Measurements from ENCODE around the gene ERCC3.

- TF ChIP-seq, protein P1, sequence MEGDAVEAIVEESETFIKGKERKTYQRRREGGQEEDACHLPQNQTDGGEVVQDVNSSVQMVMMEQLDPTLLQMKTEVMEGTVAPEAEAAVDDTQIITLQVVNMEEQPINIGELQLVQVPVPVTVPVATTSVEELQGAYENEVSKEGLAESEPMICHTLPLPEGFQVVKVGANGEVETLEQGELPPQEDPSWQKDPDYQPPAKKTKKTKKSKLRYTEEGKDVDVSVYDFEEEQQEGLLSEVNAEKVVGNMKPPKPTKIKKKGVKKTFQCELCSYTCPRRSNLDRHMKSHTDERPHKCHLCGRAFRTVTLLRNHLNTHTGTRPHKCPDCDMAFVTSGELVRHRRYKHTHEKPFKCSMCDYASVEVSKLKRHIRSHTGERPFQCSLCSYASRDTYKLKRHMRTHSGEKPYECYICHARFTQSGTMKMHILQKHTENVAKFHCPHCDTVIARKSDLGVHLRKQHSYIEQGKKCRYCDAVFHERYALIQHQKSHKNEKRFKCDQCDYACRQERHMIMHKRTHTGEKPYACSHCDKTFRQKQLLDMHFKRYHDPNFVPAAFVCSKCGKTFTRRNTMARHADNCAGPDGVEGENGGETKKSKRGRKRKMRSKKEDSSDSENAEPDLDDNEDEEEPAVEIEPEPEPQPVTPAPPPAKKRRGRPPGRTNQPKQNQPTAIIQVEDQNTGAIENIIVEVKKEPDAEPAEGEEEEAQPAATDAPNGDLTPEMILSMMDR (IDR thresholded peaks at IDR 0.05; ENCODE audit: extremely low read depth in 1 of 2, insufficient read depth in 1 of 2, low read depth in 1 of 2, low read length in 2 of 2): no peak
- no peak for TF ChIP-seq POLR2A (IDR thresholded peaks at IDR 0.05; ENCODE audit: low read depth, low read length)
- no peak for TF ChIP-seq FOS (IDR thresholded peaks at IDR 0.05; ENCODE audit: borderline replicate concordance, insufficient read depth, low read length)
- no peak for TF ChIP-seq MYC (IDR thresholded peaks at IDR 0.05; ENCODE audit: low read depth, low read length)
- TF ChIP-seq EZH2 (IDR thresholded peaks at IDR 0.05; ENCODE audit: borderline replicate concordance, low read depth, low read length, severe bottlenecking): no peak
- TF ChIP-seq POLR2AphosphoS5 (IDR thresholded peaks at IDR 0.05; ENCODE audit: insufficient read depth, low read depth, low read length): no peak
Measured at GRCh38 chr2:127330753-127331152, 36.8 kb upstream of the ERCC3 start.
